ENCODE measurements around the gene ICOS. TPM values are rescaled to one million over a fixed set of nuclear protein-coding genes. Genes with fewer than 3 reads are reported as not detected.

Gene ICOS
- total and polyA plus RNA-seq, 2 donors (not counting 1 experiment from before 2014, with no cell fraction given) = not detected

DNA sequence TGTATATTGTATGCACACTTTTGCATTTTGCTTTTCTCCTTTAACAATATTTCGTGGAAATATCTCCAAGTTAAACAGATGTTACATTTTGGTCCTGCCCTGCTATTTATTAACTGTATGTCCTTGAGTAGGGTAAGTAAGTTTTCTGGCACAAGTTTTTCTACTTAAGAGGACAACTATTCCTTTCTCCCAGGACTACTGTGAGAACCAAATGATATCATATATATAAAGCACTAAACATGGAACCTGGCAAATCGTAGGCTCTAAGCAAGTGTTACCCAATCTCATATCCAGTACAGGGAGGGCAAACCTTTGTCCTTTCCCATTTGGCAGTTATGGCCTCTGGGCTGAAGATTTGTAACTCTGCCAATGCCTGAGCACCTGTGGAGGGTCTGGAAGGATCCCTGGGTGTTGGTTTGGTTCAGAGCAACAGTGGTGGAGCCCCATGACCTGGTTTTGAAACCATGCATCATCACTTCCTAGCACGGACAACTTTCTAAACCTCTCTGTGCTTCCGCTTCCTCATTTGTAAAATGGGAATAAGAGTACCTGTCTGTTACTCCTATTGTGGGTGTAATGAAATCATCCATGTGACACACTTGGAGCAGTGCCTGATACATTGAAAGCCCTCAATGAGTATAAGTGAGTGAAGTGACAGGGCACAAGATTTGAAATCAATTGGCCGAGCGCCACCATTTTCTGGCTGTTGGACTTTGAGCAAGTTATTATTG lies 28.3 kb upstream of the ICOS start:
- no peak overlapping the region for H3K9ac ChIP-seq (ENCODE audit: insufficient read depth, low read length)
- no peak overlapping the region for H3K4me3 ChIP-seq (replicated peaks in 1 of 4; ENCODE audit: control extremely low read depth in 1 of 4, insufficient read depth in 1 of 4, low read depth in 3 of 4, low read length in 4 of 4)
- no peaks in the 10 kb centered on the region for H3K27me3 ChIP-seq (ENCODE audit: control insufficient read depth, insufficient read depth, low read length)
- no peak for TF ChIP-seq EZH2 (IDR thresholded peaks at IDR 0.05; ENCODE audit: low read length, missing control alignments)
- TF ChIP-seq, protein P1, sequence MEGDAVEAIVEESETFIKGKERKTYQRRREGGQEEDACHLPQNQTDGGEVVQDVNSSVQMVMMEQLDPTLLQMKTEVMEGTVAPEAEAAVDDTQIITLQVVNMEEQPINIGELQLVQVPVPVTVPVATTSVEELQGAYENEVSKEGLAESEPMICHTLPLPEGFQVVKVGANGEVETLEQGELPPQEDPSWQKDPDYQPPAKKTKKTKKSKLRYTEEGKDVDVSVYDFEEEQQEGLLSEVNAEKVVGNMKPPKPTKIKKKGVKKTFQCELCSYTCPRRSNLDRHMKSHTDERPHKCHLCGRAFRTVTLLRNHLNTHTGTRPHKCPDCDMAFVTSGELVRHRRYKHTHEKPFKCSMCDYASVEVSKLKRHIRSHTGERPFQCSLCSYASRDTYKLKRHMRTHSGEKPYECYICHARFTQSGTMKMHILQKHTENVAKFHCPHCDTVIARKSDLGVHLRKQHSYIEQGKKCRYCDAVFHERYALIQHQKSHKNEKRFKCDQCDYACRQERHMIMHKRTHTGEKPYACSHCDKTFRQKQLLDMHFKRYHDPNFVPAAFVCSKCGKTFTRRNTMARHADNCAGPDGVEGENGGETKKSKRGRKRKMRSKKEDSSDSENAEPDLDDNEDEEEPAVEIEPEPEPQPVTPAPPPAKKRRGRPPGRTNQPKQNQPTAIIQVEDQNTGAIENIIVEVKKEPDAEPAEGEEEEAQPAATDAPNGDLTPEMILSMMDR (conservative IDR thresholded peaks at IDR 0.05 in 1 of 2, IDR thresholded peaks at IDR 0.05 in 1 of 2; ENCODE audit: low read depth in 1 of 2, low read length in 2 of 2) = no peak
- no peak overlapping the region for H3K27ac ChIP-seq (ENCODE audit: insufficient read depth, low read length)
- no peak overlapping the region for H2AFZ ChIP-seq (ENCODE audit: low read length)
- no peaks in the 10 kb centered on the region for H3K9me3 ChIP-seq (ENCODE audit: control insufficient read depth, insufficient read depth, low read depth, low read length)
- no peaks in the 10 kb centered on the region for H3K79me2 ChIP-seq (ENCODE audit: control insufficient read depth, insufficient read depth, low read length)
- DNase-seq (ENCODE audit: low read depth in 2 of 2) = no peak
- H3K4me1 ChIP-seq (ENCODE audit: control insufficient read depth, extremely low read depth, insufficient read depth, low read length) = peaks cover 5% of the 10 kb centered on the region
- no peaks in the 10 kb centered on the region for H4K20me1 ChIP-seq (ENCODE audit: control insufficient read depth, extremely low read depth, insufficient read depth, low read length)
- H3K4me2 ChIP-seq (ENCODE audit: extremely low read depth, insufficient read depth, low read length) = peak overlapping the region; percentile 54
- no peaks in the 10 kb centered on the region for H3K36me3 ChIP-seq (ENCODE audit: control insufficient read depth, insufficient read depth, low read length)

DNA sequence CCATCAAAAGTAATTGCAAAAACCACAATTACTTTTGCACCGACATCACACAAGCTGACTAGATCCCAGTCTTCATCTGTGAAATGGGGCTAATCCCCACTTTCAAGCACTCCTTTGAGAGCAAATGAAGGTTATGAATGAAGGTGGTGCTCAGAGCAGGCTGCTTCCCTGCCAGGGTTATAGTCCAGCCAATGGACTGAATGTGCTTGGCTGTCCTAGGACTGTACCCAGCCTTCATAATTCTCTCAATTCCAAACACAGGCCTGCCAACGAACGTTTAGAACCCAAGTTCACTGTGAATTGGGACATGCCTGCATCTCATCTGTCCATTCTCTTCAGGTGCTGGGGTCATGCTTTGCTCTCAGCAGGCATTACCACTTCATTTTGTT lies 27.8 kb upstream of the ICOS start:
- Histone ChIP-seq H3K79me2 (ENCODE audit: control insufficient read depth, insufficient read depth, low read length) (no peaks in the 10 kb centered on the region), H3K4me1 (ENCODE audit: control insufficient read depth, extremely low read depth, insufficient read depth, low read length) (peaks cover 5% of the 10 kb centered on the region), H3K27me3 (ENCODE audit: control insufficient read depth, insufficient read depth, low read length) (no peaks in the 10 kb centered on the region), H4K20me1 (ENCODE audit: control insufficient read depth, extremely low read depth, insufficient read depth, low read length) (no peaks in the 10 kb centered on the region), H3K4me2 (ENCODE audit: extremely low read depth, insufficient read depth, low read length) (peak overlapping the region; percentile 54), H3K9me3 (ENCODE audit: control insufficient read depth, insufficient read depth, low read depth, low read length) (no peaks in the 10 kb centered on the region), H3K4me3 (replicated peaks in 1 of 4; ENCODE audit: control extremely low read depth in 1 of 4, insufficient read depth in 1 of 4, low read depth in 3 of 4, low read length in 4 of 4) (peak overlapping the region in 1 of 4 experiments; percentile 51), H3K36me3 (ENCODE audit: control insufficient read depth, insufficient read depth, low read length) (no peaks in the 10 kb centered on the region), H3K27ac (ENCODE audit: insufficient read depth, low read length) (peak overlapping the region; percentile 51), H3K9ac (ENCODE audit: insufficient read depth, low read length) (no peak overlapping the region), H2AFZ (ENCODE audit: low read length) (peak overlapping the region; percentile 69)
- no peak for DNase-seq (ENCODE audit: low read depth in 2 of 2)
- TF ChIP-seq, protein P1 (conservative IDR thresholded peaks at IDR 0.05 in 1 of 2, IDR thresholded peaks at IDR 0.05 in 1 of 2; ENCODE audit: low read depth in 1 of 2, low read length in 2 of 2) = no peak
- no peak for TF ChIP-seq EZH2 (IDR thresholded peaks at IDR 0.05; ENCODE audit: low read length, missing control alignments)

DNA sequence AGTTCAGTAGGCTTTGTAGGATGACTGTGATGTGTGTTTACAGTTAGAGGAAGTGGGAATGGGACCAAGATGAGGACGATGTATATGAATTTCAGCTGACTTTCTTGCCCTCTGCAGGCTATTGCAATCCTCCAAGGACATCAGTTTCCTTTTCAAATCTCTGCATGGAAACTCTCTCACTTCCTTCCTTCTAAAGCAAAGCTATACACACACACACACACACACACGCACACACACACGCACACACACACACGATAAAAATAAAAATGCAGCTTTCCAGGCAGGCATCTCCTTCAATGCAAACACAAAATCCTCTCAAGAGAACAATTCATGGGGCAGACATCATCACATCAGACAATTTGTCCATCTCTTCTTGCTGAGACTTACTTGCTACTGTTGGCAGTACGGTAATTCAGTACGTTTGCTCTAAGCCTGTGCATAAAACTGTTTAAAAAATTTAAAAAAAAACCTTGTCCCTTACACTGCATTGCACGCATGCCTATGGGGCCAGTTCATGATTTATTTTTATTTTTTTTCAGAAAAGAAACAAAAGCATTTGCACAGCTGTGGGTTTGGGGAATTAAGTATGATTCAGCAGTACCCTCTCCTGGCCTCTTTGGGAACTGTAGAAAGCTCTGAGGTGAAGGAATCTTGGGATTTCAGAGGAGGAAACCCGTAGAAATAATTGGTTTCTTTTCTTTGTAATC lies 27.1 kb upstream of the ICOS start:
- H3K9me3 ChIP-seq (ENCODE audit: control insufficient read depth, insufficient read depth, low read depth, low read length) = no peaks in the 10 kb centered on the region
- peak overlapping the region; percentile 51 for H3K27ac ChIP-seq (ENCODE audit: insufficient read depth, low read length)
- no peaks in the 10 kb centered on the region for H3K27me3 ChIP-seq (ENCODE audit: control insufficient read depth, insufficient read depth, low read length)
- peaks cover 5% of the 10 kb centered on the region for H3K4me1 ChIP-seq (ENCODE audit: control insufficient read depth, extremely low read depth, insufficient read depth, low read length)
- peak; percentile 65 to 84 for DNase-seq (ENCODE audit: low read depth in 2 of 2)
- H4K20me1 ChIP-seq (ENCODE audit: control insufficient read depth, extremely low read depth, insufficient read depth, low read length) = no peaks in the 10 kb centered on the region
- H3K4me3 ChIP-seq (replicated peaks in 1 of 4; ENCODE audit: control extremely low read depth in 1 of 4, insufficient read depth in 1 of 4, low read depth in 3 of 4, low read length in 4 of 4) = peak overlapping the region; percentile 1 to 51 (median 22)
- peak overlapping the region; percentile 90 for H2AFZ ChIP-seq (ENCODE audit: low read length)
- no peak overlapping the region for H3K9ac ChIP-seq (ENCODE audit: insufficient read depth, low read length)
- TF ChIP-seq, protein P1 (conservative IDR thresholded peaks at IDR 0.05 in 1 of 2, IDR thresholded peaks at IDR 0.05 in 1 of 2; ENCODE audit: low read depth in 1 of 2, low read length in 2 of 2) = peak; percentile 79 to 84
- TF ChIP-seq EZH2 (IDR thresholded peaks at IDR 0.05; ENCODE audit: low read length, missing control alignments) = no peak
- no peaks in the 10 kb centered on the region for H3K36me3 ChIP-seq (ENCODE audit: control insufficient read depth, insufficient read depth, low read length)
- H3K79me2 ChIP-seq (ENCODE audit: control insufficient read depth, insufficient read depth, low read length) = no peaks in the 10 kb centered on the region
- H3K4me2 ChIP-seq (ENCODE audit: extremely low read depth, insufficient read depth, low read length) = peak overlapping the region; percentile 54

All from fibroblast of lung (primary cell).